Peyer's patch (tissue), 4 donors: Measurements from ENCODE around the gene SMYD2. TPM values are rescaled to one million over a fixed set of nuclear protein-coding genes. Genes with fewer than 3 reads are reported as not detected.

Experiments used
- DNase-seq, 3 donors: peaks; one replicate each; pipeline ENCODE4 v3.0.0-alpha.2; 2017 to 2019
- H3K27ac ChIP-seq, 4 donors: fragments of 200-600 bp; sonication (generic); one replicate each; pipeline ENCODE4 v1.5.1; 2016 to 2019
- H3K27me3 ChIP-seq, 2 donors: fragments of 200-600 bp; sonication (generic); one replicate each; pipeline ENCODE4 v1.5.1; 2019
- H3K36me3 ChIP-seq, 3 donors: fragments of 200-600 bp; sonication (generic); one replicate each; pipeline ENCODE4 v1.5.1; 2016 to 2019
- H3K4me1 ChIP-seq, 4 donors: fragments of 200-600 bp; sonication (generic); one replicate each; pipeline ENCODE4 v1.5.1; 2016 to 2019
- H3K4me3 ChIP-seq, 4 donors: fragments of 200-600 bp; sonication (generic); 1 replicate in 3 of 4; 2 replicates in 1 of 4; pipeline ENCODE4 v1.5.1; 2016 to 2019; ENCODE audit warnings: mild to moderate bottlenecking in 1 of 4
- H3K9me3 ChIP-seq, 4 donors: fragments of 200-600 bp; sonication (generic); one replicate each; pipeline ENCODE4 v1.5.1; 2016 to 2019; ENCODE audit warnings: mild to moderate bottlenecking in 1 of 4
- CTCF ChIP-seq, 6 experiments: fragments of 450-650 bp in 4 of 6; fragments of 200-600 bp in 2 of 6; sonication (generic) in 1 of 6; IDR thresholded peaks; one replicate each; pipeline ENCODE4 v1.5.1; 2017 to 2019; ENCODE audit warnings: antibody characterized with exemption in 6 of 6, mild to moderate bottlenecking in 3 of 6, moderate library complexity in 1 of 6
- POLR2A ChIP-seq, 2 donors: fragments of 450-650 bp; IDR thresholded peaks; one replicate each; pipeline ENCODE4 v1.5.1; 2017; ENCODE audit warnings: antibody characterized with exemption in 2 of 2, mild to moderate bottlenecking in 2 of 2, moderate library complexity in 2 of 2
- total RNA-seq, 4 donors: library from RNA; depleted of rRNA; stranded (reverse); fragments of >200 nt; gene quantifications; one replicate each; pipeline ENCODE4 v1.1.0, GENCODE V29; 2016

The SMYD2 gene
- 10 to 100 TPM; 13.2 to 40.1 (median 25.1) TPM for total RNA-seq

- peak within 1 kb of the TSS; percentile 96 to 98 (median 98) for H3K4me3 ChIP-seq
- no peaks in the 10 kb centered on the region for H3K36me3 ChIP-seq
- H3K27ac ChIP-seq = peak within 1 kb of the TSS; percentile 93 to 96 (median 94)
- no peaks in the 10 kb centered on the region for H3K9me3 ChIP-seq
- peaks cover 0 to 20% (median 3%) of the 10 kb centered on the region in 4 donors for H3K4me1 ChIP-seq
- DNase-seq = peak; percentile 74 to 87 (median 86)
- H3K27me3 ChIP-seq = no peaks in the 10 kb centered on the region
- TF ChIP-seq POLR2A (IDR thresholded peaks at IDR 0.05) (peak; percentile 64 to 76), CTCF (IDR thresholded peaks at IDR 0.05) (no peak)
Measured at GRCh38 chr1:214281021-214281719, at the start of gene SMYD2. Gene SMYD2, plus strand, starts transcription at chr1:214281159. Its CDS starts 96 bp downstream, at chr1:214281255.

GRCh38 chr1:214233856-214234634 lies 46.9 kb upstream of the SMYD2 start:
- TF ChIP-seq POLR2A (IDR thresholded peaks at IDR 0.05) (no peak), CTCF (IDR thresholded peaks at IDR 0.05) (no peak)

GRCh38 chr1:214234635-214235025 lies 46.3 kb upstream of the SMYD2 start:
- TF ChIP-seq CTCF (IDR thresholded peaks at IDR 0.05) (no peak), POLR2A (IDR thresholded peaks at IDR 0.05) (no peak)
- Histone ChIP-seq H3K27me3 (no peaks in the 10 kb centered on the region), H3K36me3 (no peaks in the 10 kb centered on the region), H3K4me1 (no peaks in the 10 kb centered on the region), H3K27ac (no peak overlapping the region), H3K4me3 (no peak overlapping the region), H3K9me3 (no peaks in the 10 kb centered on the region)
- no peak for DNase-seq

More at GRCh38 chr1:214233856-214234634, 46.9 kb upstream of the SMYD2 start:
- Histone ChIP-seq H3K4me1 (no peaks in the 10 kb centered on the region), H3K27ac (no peak overlapping the region), H3K4me3 (no peak overlapping the region), H3K36me3 (no peaks in the 10 kb centered on the region), H3K27me3 (no peaks in the 10 kb centered on the region), H3K9me3 (no peaks in the 10 kb centered on the region)
- no peak for DNase-seq

GRCh38 chr1:214236477-214236876 lies 44.5 kb upstream of the SMYD2 start:
- DNase-seq = no peak
- Histone ChIP-seq H3K27ac (no peak overlapping the region), H3K36me3 (no peaks in the 10 kb centered on the region), H3K9me3 (no peaks in the 10 kb centered on the region), H3K4me1 (no peaks in the 10 kb centered on the region), H3K27me3 (no peaks in the 10 kb centered on the region), H3K4me3 (no peak overlapping the region)
- TF ChIP-seq CTCF (IDR thresholded peaks at IDR 0.05) (no peak), POLR2A (IDR thresholded peaks at IDR 0.05) (no peak)

- no peak for DNase-seq
- H3K4me1 ChIP-seq = no peaks in the 10 kb centered on the region
- TF ChIP-seq CTCF (IDR thresholded peaks at IDR 0.05) = no peak
- no peak for TF ChIP-seq POLR2A (IDR thresholded peaks at IDR 0.05)
- no peak overlapping the region for H3K27ac ChIP-seq
- no peaks in the 10 kb centered on the region for H3K27me3 ChIP-seq
- H3K4me3 ChIP-seq = no peak overlapping the region
- no peaks in the 10 kb centered on the region for H3K9me3 ChIP-seq
- H3K36me3 ChIP-seq = no peaks in the 10 kb centered on the region
Measured at GRCh38 chr1:214241060-214241459, 39.9 kb upstream of the SMYD2 start.
